Measurements from ENCODE around the gene PCDHGB1.

GRCh38 chr5:141356950-141357349, 7.1 kb downstream of the PCDHGB1 start:
- no peak for TF ChIP-seq CTCF (conservative IDR thresholded peaks at IDR 0.05; ENCODE audit: low read length)
- TF ChIP-seq EZH2phosphoT487 (IDR thresholded peaks at IDR 0.05; ENCODE audit: borderline replicate concordance, low read depth, low read length), result no peak

Measured in OCI-LY7 (cell line).